ENCODE results near the gene MKNK2.

DNA sequence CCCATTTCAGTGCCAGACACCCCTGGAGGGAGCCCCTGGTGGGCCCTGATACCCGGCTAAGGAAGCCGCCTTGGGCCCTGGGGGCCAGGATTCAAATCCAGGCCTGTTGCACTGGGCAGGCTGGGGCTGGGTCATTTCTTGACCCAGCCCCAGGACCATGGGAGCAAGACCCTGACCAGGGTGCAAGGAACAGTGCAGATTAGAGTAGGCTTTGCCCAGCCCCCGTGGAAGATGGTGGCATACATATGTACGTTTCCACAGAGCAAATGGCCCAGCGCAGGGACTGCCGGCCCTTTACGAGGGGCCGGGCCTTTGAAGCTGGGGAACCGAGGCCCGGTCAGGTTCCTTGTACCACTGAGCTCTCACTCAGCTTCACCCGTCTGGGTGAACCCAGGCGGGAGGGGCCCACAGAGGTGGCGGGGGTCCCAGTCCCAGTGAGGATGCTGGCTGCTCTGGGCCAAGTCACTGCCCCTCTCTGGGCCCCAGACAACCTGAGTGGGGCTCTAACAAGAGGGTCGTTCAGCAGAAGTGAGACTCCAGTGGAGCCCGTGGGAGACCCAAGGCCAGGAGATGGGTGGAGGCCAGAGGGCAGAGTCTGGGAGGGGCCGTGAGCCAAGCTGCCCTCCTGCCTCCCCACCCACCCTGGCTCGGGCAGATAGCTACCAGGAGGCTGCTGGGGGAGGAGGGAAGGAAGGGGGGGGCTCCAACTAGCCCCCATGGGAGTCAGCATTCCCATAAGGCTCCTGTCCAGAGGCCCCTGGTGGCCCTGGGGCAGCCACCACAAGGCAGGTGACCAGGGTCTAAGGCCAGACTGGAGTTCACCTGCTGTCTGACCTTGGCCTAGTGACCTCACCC is 2.7 kb downstream of the MKNK2 start:
- TF ChIP-seq, protein P1, sequence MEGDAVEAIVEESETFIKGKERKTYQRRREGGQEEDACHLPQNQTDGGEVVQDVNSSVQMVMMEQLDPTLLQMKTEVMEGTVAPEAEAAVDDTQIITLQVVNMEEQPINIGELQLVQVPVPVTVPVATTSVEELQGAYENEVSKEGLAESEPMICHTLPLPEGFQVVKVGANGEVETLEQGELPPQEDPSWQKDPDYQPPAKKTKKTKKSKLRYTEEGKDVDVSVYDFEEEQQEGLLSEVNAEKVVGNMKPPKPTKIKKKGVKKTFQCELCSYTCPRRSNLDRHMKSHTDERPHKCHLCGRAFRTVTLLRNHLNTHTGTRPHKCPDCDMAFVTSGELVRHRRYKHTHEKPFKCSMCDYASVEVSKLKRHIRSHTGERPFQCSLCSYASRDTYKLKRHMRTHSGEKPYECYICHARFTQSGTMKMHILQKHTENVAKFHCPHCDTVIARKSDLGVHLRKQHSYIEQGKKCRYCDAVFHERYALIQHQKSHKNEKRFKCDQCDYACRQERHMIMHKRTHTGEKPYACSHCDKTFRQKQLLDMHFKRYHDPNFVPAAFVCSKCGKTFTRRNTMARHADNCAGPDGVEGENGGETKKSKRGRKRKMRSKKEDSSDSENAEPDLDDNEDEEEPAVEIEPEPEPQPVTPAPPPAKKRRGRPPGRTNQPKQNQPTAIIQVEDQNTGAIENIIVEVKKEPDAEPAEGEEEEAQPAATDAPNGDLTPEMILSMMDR (IDR thresholded peaks at IDR 0.05): no peak
- no peak for TF ChIP-seq POLR2A (IDR thresholded peaks at IDR 0.05)

Data from uterus (tissue), 2 donors.